Midbrain (tissue), 1 donor: ENCODE measurements around the gene MMAB.
"Not testable (repeated sequence)": the region's sequence is repeated elsewhere in the genome, so short reads cannot be mapped to it uniquely, and the experiment has no call there.

Experiments
- DNase-seq: peaks from one replicate; lab custom pipeline; 2025; lab: John Stamatoyannopoulos, UW

MMAB gene

DNA sequence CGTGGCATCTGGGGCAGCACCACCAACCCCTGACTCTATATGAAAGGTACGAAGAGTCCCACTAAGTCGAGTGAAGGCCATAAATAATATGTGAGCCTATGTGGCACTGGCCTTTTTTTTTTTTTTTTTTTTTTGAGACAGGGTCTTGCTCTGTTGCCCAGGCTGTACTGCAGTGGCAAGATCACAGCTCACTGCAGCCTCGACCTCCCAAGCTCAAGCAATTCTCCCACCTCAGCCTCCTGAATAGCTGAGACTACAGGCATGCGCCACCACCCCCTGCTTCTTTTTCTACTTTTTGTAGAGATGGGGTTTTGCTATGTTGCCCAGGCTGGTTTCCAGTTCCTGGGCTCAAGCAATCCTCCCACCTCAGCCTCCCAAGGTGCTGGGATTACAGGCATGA is 28.8 kb upstream of the MMAB start:
- not testable (repeated sequence) for DNase-seq

DNA sequence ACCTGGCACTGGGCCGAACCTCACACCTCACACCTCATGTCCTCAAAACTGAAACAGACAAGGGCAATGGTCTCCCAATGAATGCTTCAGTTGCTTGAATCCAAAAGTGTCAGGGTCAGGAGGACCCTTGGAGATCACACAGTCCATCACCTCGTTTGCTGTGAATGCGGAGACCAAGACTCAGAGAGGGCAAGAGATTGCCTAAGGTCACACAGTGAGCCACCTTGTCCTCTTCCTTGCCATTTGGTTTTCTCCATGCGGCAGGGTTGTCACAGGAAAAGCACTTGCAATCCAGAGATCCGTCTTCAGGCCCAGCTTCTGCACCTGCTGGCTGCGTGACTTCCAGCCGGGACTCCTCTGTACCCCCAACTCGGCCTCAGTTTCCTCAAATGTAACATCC is 28.3 kb upstream of the MMAB start:
- DNase-seq: no peak

DNA sequence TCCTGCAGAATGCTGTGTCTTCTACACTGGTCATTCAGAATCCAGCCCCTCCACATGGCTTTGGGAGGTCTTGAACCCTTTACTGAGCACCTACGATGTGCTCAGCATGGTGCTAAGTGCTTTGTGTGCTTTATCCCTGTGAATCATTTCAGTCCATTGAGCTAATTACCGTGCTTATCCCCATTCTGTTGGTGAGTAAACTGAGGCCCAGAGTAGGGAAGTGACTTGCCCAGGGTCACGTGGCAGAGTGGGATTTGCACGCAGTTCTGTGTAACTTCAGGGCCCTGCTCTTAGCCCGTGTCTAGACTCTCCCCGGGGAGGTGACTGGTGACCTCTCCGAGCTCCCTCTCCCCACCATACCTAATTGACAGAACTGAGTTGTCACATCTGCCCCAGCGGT is 27.7 kb upstream of the MMAB start:
- DNase-seq: no peak

DNA sequence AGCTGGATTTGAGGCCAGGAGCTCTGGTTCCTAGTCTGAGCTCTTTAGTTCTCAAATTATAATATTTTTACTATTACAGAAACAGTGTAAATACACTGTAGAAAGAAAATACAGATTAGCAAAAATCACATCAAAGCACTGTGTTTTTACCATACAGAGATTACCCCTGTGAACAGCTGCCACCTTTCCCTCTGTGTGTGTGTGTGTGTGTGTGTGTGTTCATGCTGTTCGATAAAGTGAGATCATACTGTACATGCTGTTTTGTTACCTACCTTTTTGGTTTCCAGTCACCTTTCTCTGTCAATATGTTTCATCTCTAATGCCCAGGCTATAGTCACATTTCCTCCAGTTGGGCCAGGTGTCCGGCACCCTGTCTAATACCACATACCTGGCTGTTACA is 27.2 kb upstream of the MMAB start:
- no peak for DNase-seq

DNA sequence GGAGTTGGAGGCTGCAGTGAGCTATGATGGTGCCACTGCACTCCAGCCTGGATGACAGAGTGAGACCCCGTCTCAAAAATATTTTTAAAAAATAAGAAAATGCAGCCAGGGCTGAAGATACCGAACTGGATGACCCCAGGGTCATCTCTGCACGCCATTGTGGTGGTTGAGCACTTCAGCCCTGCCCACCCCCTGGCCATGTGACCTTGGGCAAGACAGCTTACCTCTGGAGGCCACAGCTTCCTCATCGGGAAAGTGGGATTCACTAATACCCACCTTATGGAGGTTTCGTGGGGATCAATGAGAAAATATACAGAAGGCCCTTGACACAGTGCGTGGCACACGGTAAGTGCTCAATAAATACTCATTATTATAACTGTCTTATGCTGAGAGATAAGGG is 25.8 kb upstream of the MMAB start:
- no peak for DNase-seq

DNA sequence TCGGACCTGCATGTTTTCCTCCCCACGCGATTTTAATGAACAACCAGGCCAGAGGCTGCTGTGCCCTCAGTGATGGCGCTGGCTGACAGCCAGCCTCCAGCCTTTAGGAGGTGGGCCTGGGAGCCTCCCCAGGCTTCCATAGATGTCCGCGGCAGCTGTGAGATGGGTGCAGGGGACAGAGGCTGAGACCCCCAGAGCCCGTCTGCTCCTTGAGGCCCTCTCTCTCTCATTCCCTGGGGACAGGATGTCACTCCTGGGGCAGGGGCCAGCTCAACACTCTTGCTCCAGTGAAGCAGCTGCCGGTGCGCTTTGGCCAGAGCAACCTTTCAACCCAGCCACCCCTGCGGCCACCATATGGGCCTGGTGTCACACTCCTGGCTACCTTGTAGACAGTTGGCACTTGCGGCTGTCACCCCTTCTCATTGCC is 25.1 kb upstream of the MMAB start:
- peak; percentile 4 for DNase-seq

DNA sequence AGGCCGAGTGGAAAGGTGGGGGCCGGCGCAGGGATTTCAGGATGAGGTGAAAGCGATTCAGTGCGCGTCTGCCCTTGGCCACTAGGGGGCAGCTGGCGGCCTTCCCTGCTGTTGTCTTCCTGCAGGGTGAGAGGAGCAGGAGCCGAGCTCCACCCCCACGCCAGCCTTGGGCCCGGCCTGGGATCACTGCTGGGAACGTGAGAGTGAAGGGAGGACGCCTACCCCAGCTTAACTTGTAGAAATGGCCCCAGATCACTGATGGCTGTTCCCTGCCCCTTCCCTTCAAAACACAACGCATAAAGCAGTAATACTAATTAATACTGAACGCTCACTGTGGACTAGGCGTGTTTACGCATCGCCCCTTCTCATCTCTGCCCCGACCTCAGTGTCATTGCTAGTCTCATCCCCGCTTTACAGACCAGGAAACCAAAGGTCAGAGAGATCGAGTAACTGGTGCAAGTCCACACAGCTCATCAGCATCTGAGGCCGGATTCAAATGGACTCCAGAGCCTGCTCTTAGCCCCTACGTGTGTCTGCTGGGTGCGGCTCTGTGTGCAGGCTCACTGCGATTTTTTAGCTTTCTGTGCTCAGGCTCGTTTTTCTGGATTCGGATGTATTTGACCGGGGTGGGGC is 24.6 kb upstream of the MMAB start:
- peak; percentile 91 for DNase-seq

DNA sequence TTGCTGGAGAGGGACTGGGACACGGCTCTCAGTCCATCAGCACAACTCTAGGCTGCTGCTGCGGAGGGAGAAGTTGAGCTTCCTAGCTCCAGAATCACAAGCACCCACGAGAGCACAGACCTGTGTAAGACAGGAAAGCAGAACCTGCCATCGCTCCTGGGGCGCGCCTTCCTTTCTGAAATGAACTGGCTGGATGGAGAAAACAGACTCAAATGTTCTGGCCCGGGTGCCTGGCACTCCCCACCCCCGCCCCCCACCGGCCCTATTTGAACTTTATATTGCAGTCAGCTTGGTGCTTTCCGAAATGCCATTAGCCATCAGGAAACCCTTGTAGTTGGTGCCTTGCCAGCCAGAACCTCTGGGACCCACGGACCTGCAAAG is 24.1 kb upstream of the MMAB start:
- DNase-seq: no peak

DNA sequence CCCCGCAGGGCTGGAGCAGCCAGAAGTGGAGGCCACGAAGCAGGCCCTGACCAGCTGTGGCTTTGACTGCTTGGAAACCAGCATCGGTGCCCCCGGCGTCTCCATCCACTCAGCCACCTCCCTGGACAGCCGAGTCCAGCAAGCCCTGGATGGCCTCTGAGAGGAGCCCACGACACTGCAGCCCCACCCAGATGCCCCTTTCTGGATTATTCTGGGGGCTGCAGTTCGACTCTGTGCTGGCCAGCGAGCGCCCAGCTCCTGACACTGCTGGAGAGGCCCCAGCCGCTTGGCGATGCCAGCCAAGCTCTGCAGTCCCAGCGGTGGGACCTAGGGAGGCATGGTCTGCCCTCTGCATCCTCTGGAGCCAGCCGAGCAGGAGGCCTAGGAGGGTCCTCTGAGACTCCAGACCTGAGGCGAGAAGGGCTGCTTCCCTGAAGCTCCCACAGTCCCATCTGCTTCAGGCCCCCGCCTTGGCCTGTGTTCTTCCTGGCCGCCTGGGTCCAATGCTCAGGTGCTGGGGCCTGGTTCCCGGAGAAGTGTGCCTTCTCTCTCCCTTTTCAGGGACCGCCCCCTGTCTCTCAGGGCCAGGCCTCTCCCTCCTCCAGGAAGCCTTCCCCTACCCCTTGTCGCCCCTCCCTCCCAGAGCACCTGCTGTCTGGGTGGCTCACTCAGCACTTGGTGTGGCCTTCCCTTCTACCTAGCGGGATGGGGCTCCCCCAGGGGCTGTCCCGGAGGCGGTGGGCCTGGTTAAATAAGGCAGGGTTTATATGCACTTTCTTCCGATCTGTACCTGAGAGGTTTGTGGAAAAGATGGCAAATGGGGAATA is 23.3 kb upstream of the MMAB start:
- DNase-seq: no peak

DNA sequence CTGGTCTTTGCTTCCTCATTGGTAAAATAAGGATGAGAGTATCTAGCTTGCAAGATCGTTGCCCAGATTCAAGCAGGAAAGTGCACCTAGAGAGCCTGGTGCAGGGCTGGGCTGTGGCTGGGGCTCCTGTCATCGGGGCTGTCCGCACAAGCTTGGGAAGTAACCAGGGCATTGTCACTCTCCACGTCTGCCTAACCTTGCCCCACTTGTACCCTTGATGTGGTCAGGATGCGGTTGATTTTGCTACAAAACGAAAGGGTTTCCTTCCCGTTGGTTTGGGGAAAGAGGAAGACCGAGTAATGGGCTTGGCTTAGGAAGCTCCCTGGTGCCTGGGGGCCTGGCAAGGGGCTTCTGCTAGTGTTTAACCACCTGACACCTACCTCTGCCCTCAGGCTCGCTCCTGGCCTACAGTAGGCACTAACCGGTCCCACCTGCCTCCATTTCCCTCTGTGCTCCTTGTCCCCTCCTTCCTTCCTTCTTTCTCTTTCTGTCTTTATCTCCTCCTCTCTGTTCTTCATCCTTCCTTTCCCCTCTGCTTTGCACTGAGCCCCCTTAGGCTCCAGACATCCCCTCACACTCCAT is 22.1 kb upstream of the MMAB start:
- no peak for DNase-seq

DNA sequence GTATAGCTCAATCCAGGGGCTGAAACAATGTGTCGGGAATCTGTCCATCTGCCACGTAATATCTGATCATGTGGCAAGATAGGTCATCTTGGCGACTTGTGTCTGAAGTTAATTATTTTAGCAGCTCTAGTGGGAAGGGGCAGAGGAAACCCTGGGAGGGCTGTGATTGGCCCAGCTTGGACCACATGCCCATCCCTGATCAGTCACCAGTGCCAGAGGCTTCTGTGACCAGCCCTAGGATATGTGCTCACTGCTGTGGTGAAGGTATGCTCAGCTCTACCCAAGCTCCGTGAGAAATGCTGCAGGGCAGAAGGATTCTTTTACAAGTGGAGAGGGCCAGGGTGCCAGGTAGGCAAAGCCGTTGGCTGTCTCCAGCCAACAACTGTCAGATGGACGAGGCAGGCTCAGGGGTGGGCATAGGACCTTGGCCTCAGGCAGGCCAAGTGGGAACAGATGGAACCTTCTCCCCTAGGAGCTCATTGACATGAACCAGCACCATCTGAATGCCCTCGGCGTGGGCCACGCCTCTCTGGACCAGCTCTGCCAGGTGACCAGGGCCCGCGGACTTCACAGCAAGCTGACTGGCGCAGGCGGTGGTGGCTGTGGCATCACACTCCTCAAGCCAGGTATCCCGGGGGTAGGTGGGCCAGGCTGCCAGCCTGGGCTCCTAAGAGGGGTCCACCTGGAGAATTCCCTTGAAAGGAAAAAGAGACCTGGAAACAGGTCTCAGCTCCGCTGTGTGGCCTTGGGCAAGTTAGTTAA is 21.4 kb upstream of the MMAB start:
- no peak for DNase-seq

DNA sequence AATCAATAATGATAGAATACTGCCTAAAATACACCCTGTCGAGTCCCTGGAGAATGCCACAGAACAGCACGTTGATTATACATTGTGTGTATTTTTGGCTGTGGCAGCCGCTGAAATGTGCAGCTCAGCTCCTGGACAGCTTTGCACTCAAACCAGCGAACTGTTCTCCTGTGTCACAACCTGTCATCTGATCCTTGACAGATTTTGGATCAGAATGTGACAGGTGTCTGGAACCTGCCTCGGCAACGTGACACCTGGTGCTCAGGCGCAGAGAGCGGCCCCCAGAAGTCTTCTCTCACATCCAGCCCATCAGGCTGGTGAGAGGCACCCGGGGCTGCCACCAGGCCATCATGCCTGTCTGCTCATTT is 19.6 kb upstream of the MMAB start:
- DNase-seq: no peak

DNA sequence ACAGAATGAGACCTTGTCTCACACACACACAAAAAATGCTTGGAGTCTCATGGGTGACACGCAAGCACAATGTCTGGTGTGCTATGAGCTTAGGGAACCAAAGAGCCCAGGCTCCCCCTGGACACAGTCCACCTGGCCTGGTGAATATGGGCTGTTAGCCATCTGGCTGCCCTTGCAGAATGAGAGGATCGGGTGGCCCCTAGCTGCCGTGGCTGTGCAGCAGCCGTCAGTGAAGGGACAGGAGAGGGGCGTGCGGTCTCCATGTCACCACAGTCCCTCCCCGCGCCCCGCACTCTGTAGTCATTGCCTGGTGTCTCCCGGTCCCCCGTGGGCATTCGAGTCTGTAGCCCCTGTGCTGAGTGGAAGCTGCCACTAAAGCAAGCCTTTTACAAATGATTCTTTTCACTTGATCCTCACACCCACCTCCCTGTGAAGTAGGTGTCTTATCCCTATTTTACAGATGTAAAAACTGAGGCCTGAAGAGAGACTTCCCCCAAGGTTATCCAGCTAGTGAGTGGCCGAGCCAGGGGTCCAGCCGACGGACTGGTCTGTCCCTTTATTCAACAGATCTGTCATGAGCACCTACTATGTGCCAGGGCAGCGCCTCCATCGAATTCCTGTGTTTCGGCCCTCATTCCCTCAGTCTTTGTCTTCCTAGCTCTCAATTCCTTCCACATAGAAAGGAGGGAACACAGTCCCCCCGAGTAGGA is 19.0 kb upstream of the MMAB start:
- DNase-seq: no peak

DNA sequence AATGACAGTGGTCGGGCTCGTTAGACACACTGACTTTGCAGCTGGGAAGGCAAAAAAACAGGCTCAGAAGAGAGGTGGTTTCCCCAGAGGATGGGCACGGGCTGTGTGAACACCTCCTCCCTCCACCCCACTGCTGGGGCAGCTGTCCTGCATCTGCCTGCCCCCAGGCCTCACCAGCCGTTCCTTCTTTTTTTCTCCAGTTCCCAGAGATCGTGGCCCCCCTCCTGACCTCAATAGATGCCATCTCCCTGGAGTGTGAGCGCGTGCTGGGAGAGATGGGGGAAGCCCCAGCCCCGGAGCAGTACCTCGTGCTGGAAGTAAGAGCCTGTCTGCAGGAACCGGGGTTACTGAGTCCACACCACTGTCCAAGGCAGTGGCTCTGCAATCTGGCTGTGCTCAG is 17.7 kb upstream of the MMAB start:
- DNase-seq: no peak

DNA sequence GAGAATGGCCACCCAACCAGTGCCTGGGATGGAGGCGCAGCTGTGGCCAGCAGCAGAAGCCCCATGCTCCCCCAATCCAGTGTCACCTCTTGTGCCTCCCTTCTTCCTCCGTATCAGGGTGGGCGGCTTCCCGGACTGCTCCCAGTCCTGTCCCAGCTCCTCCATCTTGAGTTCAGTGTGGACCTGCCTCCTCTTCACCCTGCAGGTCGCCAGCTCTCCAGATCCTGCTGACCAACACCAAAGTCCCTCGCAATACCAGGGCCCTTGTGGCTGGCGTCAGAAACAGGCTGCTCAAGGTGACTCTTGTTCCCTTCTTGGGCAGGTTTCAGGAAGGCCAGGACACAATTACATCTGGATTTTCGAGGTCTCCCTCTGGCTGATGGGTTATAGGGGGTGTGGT is 17.3 kb upstream of the MMAB start:
- DNase-seq: no peak

DNA sequence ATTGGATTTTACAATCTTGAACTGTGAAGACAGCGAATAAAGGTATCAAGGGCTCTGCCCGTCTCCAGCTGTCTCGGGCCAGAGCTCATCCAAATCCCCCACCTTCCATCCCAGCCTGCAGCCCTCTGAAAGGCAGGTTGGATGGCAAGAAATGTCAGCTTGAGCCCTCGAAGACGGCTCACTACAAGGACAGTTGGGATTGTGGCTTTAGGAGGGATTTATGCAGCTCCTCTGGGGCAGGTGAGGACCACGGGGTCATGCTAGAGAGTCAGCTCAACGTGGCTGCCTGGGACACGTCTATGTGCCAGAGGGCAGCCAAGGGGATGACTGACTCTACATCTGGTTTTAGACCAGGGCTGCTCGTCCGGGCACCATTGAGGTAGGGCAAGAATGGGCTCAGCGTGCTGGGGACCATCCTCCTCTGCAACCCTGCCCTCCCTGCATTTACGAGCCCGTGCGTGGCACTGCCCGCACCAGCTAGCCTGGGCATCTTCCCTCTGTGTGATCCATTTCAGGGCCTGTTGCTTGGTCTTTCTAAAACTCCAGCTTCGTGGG is 16.5 kb upstream of the MMAB start:
- DNase-seq: no peak

DNA sequence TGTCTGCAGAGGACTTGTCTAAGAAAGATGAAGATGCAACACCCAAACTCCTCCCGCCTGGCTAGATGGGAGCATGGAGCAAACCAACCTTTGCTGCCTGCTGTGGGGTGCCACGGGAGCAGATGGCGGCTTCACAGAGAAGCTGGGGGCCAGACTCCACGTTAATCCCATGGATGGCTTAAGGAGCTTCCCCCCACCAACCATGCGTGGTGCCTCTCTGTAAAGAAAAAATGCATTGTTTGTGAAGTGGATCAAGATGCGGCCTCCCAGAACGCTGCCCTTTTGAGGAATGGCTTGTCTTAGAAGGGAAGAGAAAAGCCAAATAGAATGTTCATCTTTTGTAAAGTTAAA is 15.9 kb upstream of the MMAB start:
- DNase-seq: no peak

DNA sequence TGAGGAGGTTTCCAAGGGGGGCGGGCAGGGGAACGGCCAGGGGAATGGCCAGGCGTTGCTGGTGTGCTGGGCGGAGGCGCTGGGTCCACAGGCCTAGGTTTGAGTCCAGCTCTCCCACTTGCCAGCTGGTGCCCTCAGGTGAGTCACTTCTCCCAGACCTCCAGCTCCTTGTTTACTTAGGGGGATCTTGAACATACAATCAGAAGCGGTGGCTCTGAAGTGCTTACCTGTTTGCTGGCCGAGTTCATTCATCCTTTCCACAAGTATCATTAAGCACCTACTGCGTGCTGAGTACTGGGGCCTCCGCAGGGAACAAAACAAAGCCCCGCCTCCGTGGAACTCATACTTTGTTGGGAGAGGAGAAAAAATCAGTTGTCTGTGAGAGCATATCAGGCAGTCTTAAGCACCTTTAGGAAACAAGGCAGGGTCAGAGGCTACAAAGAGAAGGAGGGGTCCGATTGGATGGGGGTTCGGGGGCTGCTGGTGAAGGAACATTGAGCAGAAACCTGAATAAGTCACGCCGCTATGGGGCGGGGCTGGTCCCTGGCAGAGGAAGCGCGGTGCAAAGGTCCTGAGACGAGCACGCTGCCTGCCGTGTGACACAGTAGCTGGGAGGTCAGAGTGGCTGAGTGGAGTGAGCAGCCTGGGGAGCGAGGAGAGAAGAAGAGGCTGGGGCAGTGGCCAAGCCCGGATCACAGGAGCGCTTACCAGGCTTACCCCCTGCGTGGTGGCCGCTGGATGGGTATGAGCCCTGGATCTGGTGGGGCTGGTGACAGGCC is 15.3 kb upstream of the MMAB start:
- DNase-seq: no peak

DNA sequence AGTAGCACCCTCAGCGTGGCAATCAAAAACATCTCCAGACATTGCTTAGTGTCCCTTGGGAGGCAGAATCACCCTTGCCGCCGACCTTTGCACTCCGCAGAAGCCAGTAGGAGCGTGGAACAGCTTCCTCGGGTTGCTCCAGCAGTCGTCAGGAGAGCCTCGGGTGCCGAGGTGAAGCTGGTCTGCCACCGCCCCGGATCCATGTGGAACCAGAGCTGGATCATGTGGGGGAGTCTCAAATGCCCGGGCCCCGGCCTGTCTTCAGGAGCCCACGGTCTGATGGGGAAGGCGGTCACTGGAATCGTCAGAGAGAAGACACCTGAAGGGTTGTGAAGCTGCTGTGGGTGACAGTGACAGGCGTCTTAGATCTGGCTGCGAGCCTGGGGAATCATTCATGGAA is 14.6 kb upstream of the MMAB start:
- no peak for DNase-seq

DNA sequence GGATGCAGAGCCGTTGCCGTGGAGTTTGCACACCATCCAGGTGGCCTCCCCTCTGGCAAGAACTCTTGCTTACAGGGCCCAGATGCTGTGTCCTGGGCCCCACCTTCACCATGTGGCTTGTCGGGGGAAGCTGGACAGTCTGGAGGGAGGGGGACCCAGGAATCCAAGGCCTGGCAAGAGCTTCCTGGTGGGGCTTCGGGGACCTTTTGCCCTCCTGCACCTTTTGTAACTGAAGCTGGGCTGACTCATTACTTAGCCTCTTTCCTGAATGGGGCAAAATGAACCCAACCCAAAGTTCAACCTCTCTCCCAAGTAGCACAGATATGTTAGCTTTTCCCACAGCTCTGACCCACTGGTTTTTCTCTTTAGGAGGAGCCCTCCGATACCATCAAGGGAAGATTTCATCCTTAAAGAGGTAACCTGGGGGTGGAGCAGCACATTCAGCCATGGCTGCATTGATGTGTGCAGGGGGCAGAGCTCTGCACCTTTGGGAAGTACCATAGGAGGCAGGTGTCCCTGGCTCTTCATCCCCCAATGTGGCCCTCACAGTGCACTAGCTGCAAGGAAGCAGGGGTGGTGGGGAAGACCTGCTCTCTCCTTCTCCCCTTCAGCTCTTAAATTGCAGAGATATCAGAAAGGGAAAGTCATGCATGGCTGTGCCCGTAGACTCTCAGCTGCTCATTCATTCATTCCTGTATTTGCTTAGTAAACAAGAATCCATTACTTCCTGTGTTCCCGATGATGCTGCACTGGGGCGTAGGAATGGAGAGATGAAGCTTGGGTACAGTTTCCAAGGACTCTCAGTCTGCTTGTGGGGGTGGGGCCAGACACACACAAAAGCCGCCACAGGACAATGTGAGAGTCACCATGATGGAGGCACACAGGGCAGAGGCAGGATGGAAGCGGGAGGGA is 13.3 kb upstream of the MMAB start:
- DNase-seq: no peak
